SKM-1 (cell line): ENCODE measurements around the gene PTPRT.

Experiments used
- DNase-seq: peaks from one replicate; lab custom pipeline; 2025; ENCODE audit not compliant: unreplicated experiment; lab: John Stamatoyannopoulos, UW

Gene PTPRT

GRCh38 chr20:42341654-42342053 is 848.1 kb downstream of the PTPRT start:
- DNase-seq: no peak

GRCh38 chr20:42340368-42340767 is 849.3 kb downstream of the PTPRT start:
- no peak for DNase-seq

- no peak for DNase-seq
Measured at GRCh38 chr20:42338294-42339201, 851.2 kb downstream of the PTPRT start.

- no peak for DNase-seq
Measured at GRCh38 chr20:42336576-42336975, 853.1 kb downstream of the PTPRT start.

GRCh38 chr20:42319252-42320013 is 870.3 kb downstream of the PTPRT start:
- DNase-seq: no peak

GRCh38 chr20:42313704-42314103 is 876.0 kb downstream of the PTPRT start:
- DNase-seq: no peak

- no peak for DNase-seq
Measured at GRCh38 chr20:42309050-42309449, 880.7 kb downstream of the PTPRT start.

- DNase-seq: no peak
Measured at GRCh38 chr20:42308171-42308570, 881.5 kb downstream of the PTPRT start.

GRCh38 chr20:42295592-42295991 is 894.1 kb downstream of the PTPRT start:
- no peak for DNase-seq

- no peak for DNase-seq
Measured at GRCh38 chr20:42294976-42295375, 894.7 kb downstream of the PTPRT start.

GRCh38 chr20:42281801-42282200 is 907.9 kb downstream of the PTPRT start:
- DNase-seq: no peak

- DNase-seq: no peak
Measured at GRCh38 chr20:42276718-42277602, 912.7 kb downstream of the PTPRT start.

GRCh38 chr20:42274986-42275385 is 914.7 kb downstream of the PTPRT start:
- DNase-seq: no peak

- no peak for DNase-seq
Measured at GRCh38 chr20:42272516-42272915, 917.2 kb downstream of the PTPRT start.

- no peak for DNase-seq
Measured at GRCh38 chr20:42270539-42270938, 919.2 kb downstream of the PTPRT start.

GRCh38 chr20:42267793-42268384 is 921.8 kb downstream of the PTPRT start:
- no peak for DNase-seq

- no peak for DNase-seq
Measured at GRCh38 chr20:42261766-42262270, 927.9 kb downstream of the PTPRT start.

- no peak for DNase-seq
Measured at GRCh38 chr20:42260184-42260583, 929.5 kb downstream of the PTPRT start.

- DNase-seq: no peak
Measured at GRCh38 chr20:42259389-42259788, 930.3 kb downstream of the PTPRT start.

GRCh38 chr20:42258564-42259302 is 931.0 kb downstream of the PTPRT start:
- no peak for DNase-seq
